MCF 10A (cell line): ENCODE measurements around the gene CEP131. TPM values are rescaled to one million over a fixed set of nuclear protein-coding genes. Genes with fewer than 3 reads are reported as not detected.
"Not testable (repeated sequence)": the region's sequence is repeated elsewhere in the genome, so short reads cannot be mapped to it uniquely, and the experiment has no call there.

Experiments used
- BruUV-seq: library from RNA; stranded (reverse); fragments of 400-500 nt; replicated peaks from 2 replicates; lab custom pipeline; 2021; lab: Mats Ljungman, UMichigan
- CTCF ChIA-PET: fragments of 300-600 bp; sonication (Branson Sonifier 250); formaldehyde crosslinking; extraction: SDS; loops from one replicate; lab custom pipeline; 2021; ENCODE audit warnings: antibody characterized with exemption, inconsistent platforms; lab: Yijun Ruan, JAX
- POLR2A ChIA-PET: fragments of 300-600, 350-650 bp; sonication (Branson Sonifier 250); formaldehyde crosslinking; extraction: SDS; loops from one replicate; lab custom pipeline; 2020; ENCODE audit warnings: antibody characterized with exemption, inconsistent platforms; lab: Yijun Ruan, JAX
- DNase-seq: peaks from one replicate; pipeline ENCODE4 v3.0.0-alpha.2; 2018; ENCODE audit not compliant: unreplicated experiment
- H3K27ac Mint-ChIP-seq: one replicate; pipeline ENCODE4 v1.8.0; 2022; ENCODE audit warnings: mild to moderate bottlenecking, low read depth, mixed read lengths; ENCODE audit not compliant: unreplicated experiment
- H3K27me3 Mint-ChIP-seq: one replicate; pipeline ENCODE4 v1.8.0; 2022; ENCODE audit warnings: mixed read lengths; ENCODE audit not compliant: insufficient read depth, unreplicated experiment
- H3K36me3 Mint-ChIP-seq: one replicate; pipeline ENCODE4 v1.8.0; 2022; ENCODE audit warnings: mild to moderate bottlenecking, moderate library complexity, mixed read lengths; ENCODE audit not compliant: insufficient read depth, unreplicated experiment
- H3K4me1 Mint-ChIP-seq: one replicate; pipeline ENCODE4 v1.8.0; 2022; ENCODE audit warnings: mixed read lengths; ENCODE audit not compliant: insufficient read depth, unreplicated experiment
- H3K4me3 Mint-ChIP-seq: one replicate; pipeline ENCODE4 v1.8.0; 2022; ENCODE audit warnings: mild to moderate bottlenecking, moderate library complexity, mixed read lengths; ENCODE audit not compliant: unreplicated experiment
- H3K9me3 Mint-ChIP-seq: one replicate; pipeline ENCODE4 v1.8.0; 2022; ENCODE audit warnings: mixed read lengths; ENCODE audit not compliant: unreplicated experiment
- intact Hi-C: fragments of 100-400 bp; cut with micrococcal nuclease; formaldehyde crosslinking; loops from 2 replicates; pipeline ENCODE4 v1.14.1; 2022
- total RNA-seq: library from RNA; stranded (reverse); gene quantifications from 2 replicates; pipeline ENCODE4 v1.2.3, GENCODE V29; 2022
- TF ChIP-seq, protein P1 (sequence below): fragments of 200-600 bp; IDR thresholded peaks from one replicate; pipeline ENCODE4 v1.8.0; 2022; ENCODE audit warnings: antibody characterized with exemption, mild to moderate bottlenecking; ENCODE audit not compliant: unreplicated experiment

Gene CEP131
- total RNA-seq, 1 experiment from 2014 or later: 9.5 TPM

DNA sequence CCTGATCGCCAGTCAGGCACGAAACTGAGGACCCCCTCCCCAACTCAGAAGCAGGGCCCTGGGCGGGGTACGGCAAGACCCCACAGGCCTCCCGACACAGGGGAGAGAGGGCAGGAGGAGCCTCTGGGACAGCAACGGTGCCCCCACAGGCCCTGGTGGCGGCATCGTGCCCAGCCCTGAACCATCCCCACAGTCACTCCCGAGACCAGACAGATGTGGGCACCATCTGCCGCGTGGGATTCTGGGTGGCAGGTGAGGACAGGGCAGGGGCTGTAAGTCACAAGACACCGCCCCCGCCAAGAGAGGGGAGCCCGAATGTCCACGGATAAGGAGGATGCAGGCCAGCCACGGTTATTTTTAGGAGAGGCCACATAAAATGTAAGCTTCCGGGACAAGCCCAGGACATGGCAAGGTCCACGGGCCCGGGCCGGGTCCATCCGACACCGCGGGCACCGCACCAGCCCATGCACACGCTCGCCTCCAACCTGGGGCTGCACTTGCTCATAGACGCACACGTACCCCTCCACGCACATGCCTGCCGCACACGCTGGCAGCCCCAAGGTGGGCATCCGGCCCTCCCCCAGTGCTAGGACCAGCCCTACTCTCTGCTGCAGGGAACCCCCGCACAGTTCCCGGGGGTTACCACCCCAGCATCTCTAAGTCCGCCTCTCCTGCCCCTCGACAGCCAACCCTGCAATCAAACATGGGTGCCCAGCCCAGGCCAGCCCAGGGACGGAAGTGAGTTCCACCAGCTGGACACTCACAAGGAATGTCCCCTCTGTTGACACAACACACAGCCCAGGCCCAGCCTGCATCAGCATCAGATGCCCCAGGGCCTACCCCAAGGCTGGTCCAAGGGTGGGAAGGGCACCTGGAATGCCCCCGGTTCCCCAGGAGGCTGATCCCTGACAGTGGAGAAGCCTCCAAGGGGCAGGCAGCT lies 65.6 kb downstream of the CEP131 start:
- H3K9me3 Mint-ChIP-seq: no peaks in the 10 kb centered on the region
- H3K27me3 Mint-ChIP-seq: no peaks in the 10 kb centered on the region
- no peaks in the 10 kb centered on the region for H3K4me1 Mint-ChIP-seq
- no TSS peak for BruUV-seq
- DNase-seq: no peak
- POLR2A ChIA-PET: no interaction called here
- no peak overlapping the region for H3K4me3 Mint-ChIP-seq
- TF ChIP-seq, protein P1, sequence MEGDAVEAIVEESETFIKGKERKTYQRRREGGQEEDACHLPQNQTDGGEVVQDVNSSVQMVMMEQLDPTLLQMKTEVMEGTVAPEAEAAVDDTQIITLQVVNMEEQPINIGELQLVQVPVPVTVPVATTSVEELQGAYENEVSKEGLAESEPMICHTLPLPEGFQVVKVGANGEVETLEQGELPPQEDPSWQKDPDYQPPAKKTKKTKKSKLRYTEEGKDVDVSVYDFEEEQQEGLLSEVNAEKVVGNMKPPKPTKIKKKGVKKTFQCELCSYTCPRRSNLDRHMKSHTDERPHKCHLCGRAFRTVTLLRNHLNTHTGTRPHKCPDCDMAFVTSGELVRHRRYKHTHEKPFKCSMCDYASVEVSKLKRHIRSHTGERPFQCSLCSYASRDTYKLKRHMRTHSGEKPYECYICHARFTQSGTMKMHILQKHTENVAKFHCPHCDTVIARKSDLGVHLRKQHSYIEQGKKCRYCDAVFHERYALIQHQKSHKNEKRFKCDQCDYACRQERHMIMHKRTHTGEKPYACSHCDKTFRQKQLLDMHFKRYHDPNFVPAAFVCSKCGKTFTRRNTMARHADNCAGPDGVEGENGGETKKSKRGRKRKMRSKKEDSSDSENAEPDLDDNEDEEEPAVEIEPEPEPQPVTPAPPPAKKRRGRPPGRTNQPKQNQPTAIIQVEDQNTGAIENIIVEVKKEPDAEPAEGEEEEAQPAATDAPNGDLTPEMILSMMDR: no peak
- H3K27ac Mint-ChIP-seq: no peak overlapping the region
- intact Hi-C loops: no loop called here
- no peaks in the 10 kb centered on the region for H3K36me3 Mint-ChIP-seq
- CTCF ChIA-PET: no interaction called here

DNA sequence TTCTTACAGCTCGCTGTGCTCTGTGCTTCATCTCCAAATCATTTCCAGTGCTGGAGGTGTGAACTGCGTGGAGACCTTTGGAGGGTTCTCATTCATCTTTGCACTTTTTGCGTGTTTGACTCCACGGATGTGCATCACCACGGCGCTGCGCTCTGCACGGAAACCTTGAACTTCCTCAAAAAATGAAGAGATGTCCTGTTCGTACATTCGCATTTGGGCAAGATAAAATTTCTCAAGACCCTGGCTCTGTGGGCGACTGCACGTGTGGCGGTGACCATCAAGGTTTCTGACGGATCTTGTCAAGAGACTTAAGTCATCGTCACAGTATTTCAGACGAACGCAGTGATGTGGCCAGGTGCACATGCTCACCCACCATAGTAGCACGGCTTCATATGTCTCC lies 67.8 kb downstream of the CEP131 start:
- Mint-ChIP-seq H3K27ac (no peak overlapping the region), H3K9me3 (no peaks in the 10 kb centered on the region), H3K27me3 (peaks cover 9% of the 10 kb centered on the region), H3K4me3 (no peak overlapping the region), H3K4me1 (no peaks in the 10 kb centered on the region), H3K36me3 (no peaks in the 10 kb centered on the region)
- POLR2A ChIA-PET: no interaction called here
- CTCF ChIA-PET: interaction anchor here (0.7 kb wide), 1 partner anchor 32 kb away, joined by 3 read pairs; no protein-coding TSS in a partner anchor
- no peak for DNase-seq
- TF ChIP-seq, protein P1: no peak
- intact Hi-C loops: no loop called here
- BruUV-seq: no TSS peak

DNA sequence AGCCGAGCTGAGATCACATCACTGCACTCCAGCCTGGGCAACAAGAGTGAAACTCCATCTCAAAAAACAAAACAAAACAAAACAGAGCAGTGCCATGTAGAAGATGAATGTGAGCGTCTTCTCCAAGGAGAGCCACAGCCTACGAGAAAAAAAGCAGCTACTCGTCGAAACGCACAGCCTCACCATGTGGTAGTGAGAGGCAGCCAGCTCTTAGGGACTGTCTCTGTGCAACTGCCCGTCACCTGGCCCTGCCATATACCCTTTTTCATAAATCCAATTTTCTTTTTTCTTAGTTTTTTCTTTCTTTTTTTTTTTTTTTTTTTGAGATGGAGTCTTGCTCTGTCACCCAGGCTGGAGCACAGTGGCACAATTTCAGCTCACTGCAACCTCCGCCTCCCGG lies 68.7 kb downstream of the CEP131 start:
- intact Hi-C loops: not testable (repeated sequence)

DNA sequence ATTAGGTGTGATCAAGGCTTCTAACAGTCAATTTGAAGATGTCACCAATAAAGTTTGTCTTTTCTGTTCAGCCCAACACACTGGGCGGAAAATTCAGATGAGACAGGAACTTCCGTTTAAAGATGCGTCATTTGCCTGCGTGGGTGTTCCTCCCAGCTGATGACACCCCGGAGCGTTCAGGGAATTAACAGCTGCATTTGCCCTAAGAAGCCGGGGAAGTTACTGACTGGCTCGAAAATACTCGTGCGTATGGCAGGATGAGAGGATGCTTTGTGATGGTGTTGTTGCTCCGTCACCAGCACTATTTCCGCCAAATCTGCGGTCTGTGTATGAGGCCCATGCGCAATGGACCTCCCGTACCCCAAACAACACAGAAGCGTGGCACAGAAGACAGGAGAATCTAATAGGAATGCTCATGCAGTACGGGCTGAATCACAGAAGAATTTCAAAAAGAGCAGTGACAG lies 69.4 kb downstream of the CEP131 start:
- peak; percentile 40 for DNase-seq
- H3K36me3 Mint-ChIP-seq: no peaks in the 10 kb centered on the region
- POLR2A ChIA-PET: interaction anchor here (0.7 to 1.1 kb wide), 2 partner anchors 26 to 1152 kb away, joined by 3 read pairs; no protein-coding TSS in a partner anchor
- intact Hi-C loops: no loop called here
- TF ChIP-seq, protein P1: no peak
- no peak overlapping the region for H3K4me3 Mint-ChIP-seq
- no peak overlapping the region for H3K27ac Mint-ChIP-seq
- CTCF ChIA-PET: interaction anchor here (0.6 to 1.6 kb wide), 3 partner anchors 10 to 369 kb away, joined by 3 to 6 read pairs (median 3); no protein-coding TSS in a partner anchor
- H3K9me3 Mint-ChIP-seq: no peaks in the 10 kb centered on the region
- peaks cover 15% of the 10 kb centered on the region for H3K27me3 Mint-ChIP-seq
- BruUV-seq: no TSS peak
- H3K4me1 Mint-ChIP-seq: no peaks in the 10 kb centered on the region

More for the DNA sequence above, 68.7 kb downstream of the CEP131 start:
- H3K27me3 Mint-ChIP-seq: peaks cover 15% of the 10 kb centered on the region
- not testable (repeated sequence) for H3K27ac Mint-ChIP-seq, BruUV-seq, H3K9me3 Mint-ChIP-seq, H3K36me3 Mint-ChIP-seq, H3K4me3 Mint-ChIP-seq, H3K4me1 Mint-ChIP-seq, DNase-seq
- ChIA-PET CTCF (interaction anchor here (0.6 to 1.6 kb wide), 4 partner anchors 11 to 369 kb away, joined by 3 to 6 read pairs (median 3); no protein-coding TSS in a partner anchor), POLR2A (interaction anchor here (0.7 kb wide), 1 partner anchor 1152 kb away, joined by 3 read pairs; no protein-coding TSS in a partner anchor)
